HG02943 (cell line): ENCODE data around the gene PACSIN2.

Source experiments
- ATAC-seq: cut with Tn5 transposase; IDR thresholded peaks from one replicate; pipeline ENCODE4 v1.9.1; 2021; ENCODE audit warnings: mild to moderate bottlenecking, low read depth, moderate library complexity; ENCODE audit not compliant: unreplicated experiment

Gene PACSIN2

GRCh38 chr22:42841444-42841843 is 173.5 kb downstream of the PACSIN2 start:
- ATAC-seq = no peak

DNA sequence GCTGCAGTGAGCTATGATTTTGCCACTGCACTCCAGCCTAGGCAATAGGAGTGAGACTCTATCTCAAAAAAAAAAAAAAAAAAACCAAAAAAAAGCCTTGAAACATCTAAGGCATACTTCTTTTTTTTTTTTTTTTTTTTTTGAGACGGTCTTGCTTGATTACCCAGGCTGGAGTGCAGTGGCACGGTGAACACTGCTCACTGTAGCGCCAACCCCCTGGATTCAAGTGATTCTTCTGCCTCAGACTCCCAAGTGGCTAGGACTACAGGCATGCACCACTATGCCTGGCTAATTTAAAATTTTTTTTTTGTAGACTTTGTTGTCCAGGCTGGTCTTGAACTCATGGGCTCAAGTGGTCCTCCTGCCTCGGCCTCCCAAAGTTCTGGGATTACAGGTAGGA is 177.4 kb downstream of the PACSIN2 start:
- ATAC-seq = no peak

DNA sequence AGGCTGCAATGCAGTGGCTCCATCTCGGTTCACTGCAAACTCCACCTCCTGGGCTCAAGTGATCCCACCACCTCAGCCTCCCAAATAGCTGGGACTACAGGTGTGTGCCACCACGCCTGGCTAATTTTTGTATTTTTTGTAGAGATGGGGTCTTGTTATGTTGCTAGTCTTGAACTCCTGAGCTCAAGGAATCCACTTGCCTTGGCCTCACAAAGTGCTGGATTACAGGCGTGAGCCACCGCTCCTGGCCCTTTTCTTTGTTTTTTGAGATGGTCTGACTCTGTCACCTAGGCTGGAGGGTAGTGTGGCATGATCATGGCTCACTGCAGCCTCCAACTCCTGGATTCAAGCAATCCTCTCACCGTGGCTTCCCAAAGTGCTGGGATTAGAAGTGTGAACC is 178.9 kb downstream of the PACSIN2 start:
- no peak for ATAC-seq

DNA sequence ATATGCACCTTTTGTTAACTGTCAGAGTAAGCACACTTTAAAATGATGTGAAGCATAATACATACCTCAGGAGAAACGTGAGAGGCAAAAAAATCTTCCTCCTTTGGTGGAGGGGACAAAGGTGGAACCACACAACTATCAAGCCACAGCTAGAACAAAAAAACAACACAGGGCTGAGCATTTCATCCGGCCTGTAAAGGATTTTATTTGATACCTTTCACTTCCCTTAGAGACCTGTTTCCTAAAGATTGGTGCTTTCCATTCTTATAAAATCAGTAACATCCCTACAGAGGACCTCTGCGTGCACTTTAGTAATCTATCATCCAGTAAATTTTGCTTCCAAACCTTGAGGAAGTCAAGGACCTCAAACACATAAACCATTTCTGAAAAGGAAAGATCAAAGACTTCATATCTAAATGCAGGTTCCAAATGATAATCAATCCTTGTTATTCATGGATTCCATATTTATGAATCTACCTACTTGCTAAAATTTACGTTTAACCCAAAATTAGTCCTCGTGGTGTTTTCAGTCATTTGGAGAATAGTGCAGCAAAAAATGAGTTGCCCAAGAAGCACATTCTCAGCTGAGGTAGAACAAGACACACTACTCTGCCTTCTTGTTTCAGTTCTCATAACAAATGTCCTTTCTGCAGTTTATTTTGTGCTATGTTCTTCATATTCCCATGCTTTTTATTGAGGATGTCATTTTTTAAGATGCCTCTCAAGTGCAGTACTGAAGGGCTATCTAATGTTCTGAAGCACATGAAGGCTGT is 180.6 kb downstream of the PACSIN2 start:
- ATAC-seq = no peak

- no peak for ATAC-seq
Measured at GRCh38 chr22:42833104-42833503, 181.8 kb downstream of the PACSIN2 start.

GRCh38 chr22:42831712-42832111 is 183.2 kb downstream of the PACSIN2 start:
- no peak for ATAC-seq

DNA sequence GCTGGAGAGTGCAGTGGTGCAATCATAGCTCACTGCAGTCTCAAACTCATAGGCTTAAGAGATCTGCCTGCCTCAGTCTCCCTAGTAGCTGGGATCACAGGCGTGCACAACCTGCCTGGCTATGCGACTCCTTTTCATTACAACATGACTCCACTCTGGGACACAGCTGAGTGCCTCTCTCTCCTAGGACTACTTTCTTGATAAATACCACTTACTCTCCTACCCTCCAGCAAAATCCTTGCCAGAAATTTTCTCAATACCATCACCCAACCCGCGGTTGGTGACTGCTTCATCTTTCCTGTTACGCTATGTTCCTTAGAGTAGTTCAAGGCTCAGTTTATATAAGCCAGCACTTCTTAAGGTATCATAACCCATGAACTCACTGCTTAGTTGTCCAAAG is 184.8 kb downstream of the PACSIN2 start:
- no peak for ATAC-seq

DNA sequence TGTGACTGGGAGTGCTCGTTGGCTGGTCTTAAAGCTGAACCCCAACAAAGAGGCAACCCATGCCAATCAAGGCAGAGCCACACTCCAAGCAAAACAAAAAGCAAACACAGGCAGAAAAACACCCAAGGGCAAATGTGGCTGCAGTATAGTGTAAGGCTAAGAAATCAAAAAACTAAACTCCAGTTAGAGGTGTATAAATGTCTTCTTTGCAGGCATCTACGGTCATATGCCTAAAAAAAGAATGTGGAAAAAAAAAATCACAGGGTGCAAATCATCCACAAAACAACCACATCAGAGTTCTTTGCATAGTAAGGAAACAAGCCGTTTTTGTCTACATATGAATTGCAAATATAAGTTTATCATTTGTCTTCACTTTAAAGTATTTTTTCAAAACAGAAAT is 185.6 kb downstream of the PACSIN2 start:
- no peak for ATAC-seq

DNA sequence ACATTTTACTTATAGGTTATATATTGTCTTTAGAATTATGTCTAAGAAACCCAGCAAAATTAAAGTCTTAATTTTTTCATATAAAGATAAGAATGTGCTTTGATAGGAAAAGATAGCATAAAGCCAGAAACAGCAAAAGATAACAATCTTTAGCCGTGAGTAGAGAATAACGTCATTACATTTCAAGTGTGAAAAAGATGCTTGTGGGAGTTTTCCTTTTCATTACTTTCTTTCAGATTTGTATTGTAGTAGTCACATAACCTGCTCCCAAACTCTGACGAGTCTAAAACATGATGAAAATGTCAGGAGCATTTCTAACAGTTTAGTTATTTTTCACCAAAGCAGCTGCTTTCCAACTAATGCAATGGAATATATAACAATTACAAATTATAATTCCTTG is 189.2 kb downstream of the PACSIN2 start:
- no peak for ATAC-seq

GRCh38 chr22:42821386-42821785 is 193.6 kb downstream of the PACSIN2 start:
- ATAC-seq = no peak

- no peak for ATAC-seq
Measured at GRCh38 chr22:42820045-42820763, 194.7 kb downstream of the PACSIN2 start.
